22Rv1 (cell line): ENCODE measurements around the gene KIAA1614.

Experiments
- ZFX ChIP-seq: fragments of 450-650 bp; IDR thresholded peaks from 2 replicates; pipeline ENCODE4 v1.6.1; 2017; ENCODE audit warnings: antibody characterized with exemption, borderline replicate concordance
- TF ChIP-seq, protein P1 (sequence below): fragments of 450-650 bp; IDR thresholded peaks from 2 replicates; pipeline ENCODE4 v1.5.1; 2017; ENCODE audit warnings: mild to moderate bottlenecking

DNA sequence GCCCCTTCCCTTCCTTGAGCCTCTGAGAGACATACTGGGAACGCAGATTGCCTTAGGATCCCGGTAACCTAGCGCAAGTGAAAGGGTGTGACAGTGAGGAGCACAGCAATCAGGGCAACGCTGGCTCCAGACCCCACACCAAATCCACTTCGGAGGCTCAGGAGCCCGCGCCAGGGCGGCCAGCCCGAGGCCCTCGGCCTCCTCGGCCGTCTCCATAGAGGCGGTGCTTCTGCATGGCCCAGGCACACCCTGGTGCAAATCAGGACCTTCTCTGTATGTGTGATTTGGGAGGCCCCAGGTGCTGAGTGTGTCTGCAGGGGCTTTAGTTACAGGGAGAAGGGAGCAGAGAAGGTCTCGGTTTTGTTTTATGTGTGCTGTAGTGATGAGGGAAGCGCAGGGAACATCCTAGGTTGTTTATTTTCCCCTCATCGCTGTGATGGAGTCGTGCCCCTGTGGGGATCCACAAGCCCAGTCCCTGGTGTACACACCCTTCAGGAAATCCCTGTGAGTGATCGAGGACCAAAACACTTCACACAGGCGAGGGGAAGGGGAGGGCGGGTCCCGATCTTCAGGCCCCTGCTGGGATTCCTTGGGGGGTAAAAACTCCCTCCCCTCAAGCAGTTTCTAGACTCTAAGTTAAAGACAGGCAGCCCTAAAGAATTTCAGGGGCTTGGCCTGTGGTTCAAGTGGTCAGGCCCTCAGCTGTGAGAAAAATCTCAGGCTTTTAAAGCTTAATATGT lies 9.4 kb downstream of the KIAA1614 start:
- TF ChIP-seq, protein P1, sequence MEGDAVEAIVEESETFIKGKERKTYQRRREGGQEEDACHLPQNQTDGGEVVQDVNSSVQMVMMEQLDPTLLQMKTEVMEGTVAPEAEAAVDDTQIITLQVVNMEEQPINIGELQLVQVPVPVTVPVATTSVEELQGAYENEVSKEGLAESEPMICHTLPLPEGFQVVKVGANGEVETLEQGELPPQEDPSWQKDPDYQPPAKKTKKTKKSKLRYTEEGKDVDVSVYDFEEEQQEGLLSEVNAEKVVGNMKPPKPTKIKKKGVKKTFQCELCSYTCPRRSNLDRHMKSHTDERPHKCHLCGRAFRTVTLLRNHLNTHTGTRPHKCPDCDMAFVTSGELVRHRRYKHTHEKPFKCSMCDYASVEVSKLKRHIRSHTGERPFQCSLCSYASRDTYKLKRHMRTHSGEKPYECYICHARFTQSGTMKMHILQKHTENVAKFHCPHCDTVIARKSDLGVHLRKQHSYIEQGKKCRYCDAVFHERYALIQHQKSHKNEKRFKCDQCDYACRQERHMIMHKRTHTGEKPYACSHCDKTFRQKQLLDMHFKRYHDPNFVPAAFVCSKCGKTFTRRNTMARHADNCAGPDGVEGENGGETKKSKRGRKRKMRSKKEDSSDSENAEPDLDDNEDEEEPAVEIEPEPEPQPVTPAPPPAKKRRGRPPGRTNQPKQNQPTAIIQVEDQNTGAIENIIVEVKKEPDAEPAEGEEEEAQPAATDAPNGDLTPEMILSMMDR, result no peak
- TF ChIP-seq ZFX, result no peak
